ENCODE results near the gene TCEA2.

TCEA2 gene

DNA sequence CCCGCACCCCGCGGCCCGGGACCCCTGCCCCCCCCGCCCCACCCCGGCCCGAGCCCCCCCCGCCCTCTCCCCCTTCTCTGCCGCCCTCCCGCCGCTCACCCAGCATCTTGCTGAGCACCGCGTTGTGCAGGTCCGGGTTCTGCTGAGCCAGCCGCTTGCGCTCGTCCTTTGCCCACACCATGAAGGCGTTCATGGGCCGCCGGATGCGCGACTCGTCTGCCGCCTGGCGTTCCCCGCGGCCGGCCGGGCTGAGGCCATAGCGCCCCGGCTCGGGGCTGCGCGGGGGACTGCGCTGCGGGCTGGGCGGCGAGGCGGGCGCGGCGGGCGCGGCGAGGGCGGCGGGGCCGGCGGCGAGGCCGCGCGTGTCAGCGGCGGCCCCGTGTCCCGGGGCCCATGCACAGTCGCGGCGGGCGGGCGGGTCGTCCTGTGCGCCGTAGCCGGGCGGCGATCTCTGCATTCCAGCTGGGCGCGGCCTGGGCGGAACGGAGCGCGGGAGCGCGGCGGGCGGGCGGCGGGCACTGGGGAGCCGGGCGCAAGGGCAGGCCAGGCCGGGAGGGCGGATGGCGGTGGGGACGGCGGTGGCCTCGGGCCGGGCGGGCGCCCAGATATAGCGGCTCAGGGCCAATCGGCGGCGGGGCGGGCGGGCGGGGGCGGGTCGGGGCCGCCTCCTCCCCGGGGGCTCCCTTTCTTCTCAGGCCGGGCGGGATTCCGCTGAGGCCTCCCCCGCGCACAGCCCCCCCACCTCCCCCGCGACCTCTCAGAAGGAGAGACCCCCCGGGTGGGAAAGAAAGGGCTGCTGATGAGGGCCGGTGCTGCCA lies 13.7 kb upstream of the TCEA2 start, which contains the start of gene SOX18:
SOX18 (minus strand) TSS at position 580 of the 818 bp plus-strand sequence; CDS start at position 457, 123 bp downstream.
- no peak for DNase-seq (ENCODE audit: low spot score)

DNA sequence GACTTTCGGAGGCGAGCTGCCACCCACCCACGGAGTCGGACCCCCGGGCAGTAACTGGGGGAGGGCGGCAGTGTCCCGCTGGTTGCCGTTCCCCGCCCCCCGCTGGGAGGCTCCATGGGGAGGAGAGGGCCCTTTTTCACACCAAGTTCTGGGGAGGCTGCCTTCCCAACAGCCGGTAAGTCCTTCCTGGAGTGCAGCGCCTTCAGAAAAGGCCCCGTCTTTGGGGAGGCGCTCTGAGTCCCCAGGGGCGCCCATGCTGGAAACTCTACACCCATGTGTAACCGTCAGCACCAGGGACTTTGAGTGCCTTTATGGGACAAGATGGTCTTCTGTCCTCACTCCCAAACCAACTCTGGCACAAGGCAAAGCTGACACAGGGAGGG lies 13.1 kb upstream of the TCEA2 start:
- DNase-seq (ENCODE audit: low spot score) = no peak

DNA sequence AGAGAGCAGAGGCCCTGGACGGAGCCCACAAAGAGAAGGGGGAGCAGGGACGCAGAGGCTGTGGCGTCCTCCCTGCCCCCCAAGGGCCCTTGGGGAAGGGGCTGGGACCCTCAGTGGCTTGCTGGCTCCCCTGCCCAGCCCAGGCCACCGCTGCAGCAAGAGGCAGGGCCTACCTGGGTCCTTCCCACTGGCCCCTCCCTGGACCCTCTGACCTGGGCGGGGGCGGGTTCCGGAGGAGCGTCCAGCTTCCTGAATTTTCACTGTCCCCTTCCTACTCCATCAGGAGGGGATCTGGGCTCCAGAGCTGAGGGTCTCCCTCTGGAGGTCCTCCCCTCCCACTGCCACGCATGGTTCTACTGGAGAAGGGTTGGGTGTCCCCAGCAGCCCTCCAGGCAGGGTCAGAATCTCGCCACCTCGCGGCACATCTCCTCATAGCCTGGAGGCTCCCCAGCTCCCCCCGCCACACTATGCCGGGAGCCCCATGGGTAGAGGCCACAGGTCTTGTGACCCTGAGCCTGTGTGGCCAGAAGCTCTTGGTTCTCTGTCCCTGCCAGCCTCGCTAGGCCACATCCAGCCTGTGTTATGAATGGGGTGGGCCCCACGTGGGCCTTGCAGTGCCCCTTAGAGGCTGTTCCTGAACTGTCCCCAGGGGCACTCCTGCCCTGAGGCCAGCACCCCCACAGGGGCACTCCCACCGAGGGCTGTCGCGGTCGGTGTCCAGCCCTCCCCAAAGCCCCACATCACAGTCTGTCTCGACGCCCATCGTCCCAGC lies 12.6 kb upstream of the TCEA2 start:
- no peak for DNase-seq (ENCODE audit: low spot score)

DNA sequence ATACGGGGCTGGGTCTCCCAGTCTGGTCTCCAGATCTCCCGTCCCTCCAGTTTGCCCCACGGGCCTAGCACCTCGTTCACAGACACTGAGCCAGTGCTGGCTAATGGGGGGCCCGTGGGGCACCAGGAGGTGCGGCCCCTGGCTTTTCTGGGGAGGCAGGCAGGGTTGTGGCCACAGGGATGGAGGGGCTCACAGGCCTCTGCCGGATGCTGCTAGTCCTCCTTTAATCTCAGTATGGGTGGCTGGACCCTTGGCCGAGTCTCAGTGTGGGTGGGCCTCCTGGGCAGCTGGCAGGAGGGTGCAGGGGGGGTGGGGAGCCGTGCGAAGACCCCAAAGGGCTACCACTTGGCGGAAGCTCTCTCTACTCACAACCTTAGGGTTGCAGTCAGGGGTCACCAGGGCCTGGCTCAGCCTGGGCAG lies 12.0 kb upstream of the TCEA2 start:
- DNase-seq (ENCODE audit: low spot score) = no peak

DNA sequence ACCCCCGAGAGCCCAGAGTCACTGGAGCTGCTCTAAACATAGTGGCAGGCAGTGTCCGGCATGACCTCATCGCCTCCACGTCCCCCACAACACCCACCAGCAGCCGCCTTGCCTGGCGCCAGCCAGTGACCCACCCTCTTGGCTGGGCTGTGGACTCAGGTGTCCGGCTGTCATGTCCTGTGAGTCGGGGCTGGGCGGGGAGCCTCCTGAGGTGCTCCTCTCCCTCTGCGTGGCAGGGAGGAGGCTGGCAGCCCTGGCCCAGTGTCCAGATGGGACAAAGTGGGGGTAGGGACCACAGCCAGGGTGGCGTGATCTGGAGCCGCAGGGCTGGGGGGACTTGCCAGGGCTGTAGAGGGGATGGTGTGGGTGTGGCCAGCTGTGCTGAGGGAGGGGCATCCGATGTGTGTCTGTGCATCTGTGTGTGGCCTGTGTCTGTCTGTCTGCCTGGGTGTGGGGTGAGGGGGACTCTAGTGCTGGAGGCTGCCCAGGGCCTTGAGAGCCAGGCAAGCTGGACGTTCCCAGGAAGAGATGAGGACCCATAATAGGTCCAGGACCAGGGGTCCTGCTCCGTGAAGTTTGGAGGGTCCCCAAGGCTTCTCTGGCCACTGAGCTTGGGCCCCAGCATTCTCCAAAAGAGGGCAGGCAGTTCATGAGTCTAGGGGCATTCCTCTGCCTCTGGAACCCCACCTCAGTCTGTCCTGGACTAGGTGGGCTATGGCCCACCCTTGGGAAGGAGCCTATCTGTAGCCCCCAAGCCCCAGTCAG lies 11.3 kb upstream of the TCEA2 start:
- DNase-seq (ENCODE audit: low spot score) = no peak

DNA sequence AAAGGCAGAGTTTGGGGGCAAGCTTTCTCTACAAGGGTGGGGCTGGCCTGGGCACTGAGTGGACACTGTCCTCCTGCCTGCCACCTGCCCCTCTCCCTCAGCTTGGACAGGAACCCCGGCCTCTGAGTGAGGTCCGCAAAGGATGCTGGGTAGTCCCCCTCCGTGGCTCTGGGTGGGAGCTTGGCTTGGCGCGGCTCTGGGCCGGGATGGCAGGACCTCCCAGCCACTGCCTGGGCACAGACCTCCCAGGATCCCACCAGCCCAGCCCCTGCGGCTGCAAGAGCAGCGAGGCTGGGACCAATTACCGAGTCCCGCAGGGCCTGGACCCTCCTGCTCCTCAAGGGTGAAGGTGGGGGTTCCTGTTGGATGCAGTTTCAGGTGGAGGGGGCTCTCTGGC lies 10.7 kb upstream of the TCEA2 start:
- DNase-seq (ENCODE audit: low spot score) = no peak

DNA sequence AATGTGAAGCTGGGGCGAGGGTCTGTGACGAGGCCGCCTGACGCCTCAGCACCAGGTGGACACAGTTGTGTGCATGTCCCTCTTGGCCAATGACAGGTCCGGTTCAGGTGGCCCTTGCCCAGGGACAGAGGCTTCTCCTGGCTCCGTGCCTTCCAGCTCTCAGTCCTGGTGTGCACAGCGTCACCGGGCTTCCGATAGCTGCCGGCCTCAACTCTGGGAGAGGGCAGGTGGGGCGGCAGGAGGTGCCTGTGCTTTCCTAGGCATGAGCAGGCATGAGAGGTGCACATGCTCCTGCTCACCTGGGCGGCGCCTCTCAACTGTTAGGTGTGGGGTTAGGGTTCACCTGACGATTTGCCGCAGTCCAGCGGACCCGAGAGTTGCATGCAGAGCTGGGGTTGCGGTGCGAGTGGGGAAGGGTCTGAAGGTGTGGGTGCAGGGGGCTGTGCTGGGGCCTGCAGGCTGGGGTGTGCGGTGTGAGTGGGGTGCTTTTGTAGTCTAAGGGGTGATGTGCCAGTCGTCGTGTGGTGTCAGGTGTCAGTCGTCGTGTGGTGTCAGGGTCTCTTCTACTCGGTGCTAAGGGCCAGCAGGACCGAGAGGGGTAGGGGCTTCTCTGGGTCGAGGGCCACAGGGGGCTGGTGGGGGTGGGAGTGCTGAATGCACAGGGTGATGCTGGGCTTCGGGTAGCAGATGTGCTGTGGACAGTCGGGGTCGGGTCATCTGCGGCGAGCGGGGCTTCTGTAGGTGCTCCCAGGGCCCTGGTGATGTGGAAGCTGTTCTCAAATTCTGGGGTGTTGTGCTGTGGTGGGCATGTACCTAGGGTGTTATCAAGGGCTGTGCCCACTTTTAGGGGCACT lies 9.8 kb upstream of the TCEA2 start:
- no peak for DNase-seq (ENCODE audit: low spot score)

DNA sequence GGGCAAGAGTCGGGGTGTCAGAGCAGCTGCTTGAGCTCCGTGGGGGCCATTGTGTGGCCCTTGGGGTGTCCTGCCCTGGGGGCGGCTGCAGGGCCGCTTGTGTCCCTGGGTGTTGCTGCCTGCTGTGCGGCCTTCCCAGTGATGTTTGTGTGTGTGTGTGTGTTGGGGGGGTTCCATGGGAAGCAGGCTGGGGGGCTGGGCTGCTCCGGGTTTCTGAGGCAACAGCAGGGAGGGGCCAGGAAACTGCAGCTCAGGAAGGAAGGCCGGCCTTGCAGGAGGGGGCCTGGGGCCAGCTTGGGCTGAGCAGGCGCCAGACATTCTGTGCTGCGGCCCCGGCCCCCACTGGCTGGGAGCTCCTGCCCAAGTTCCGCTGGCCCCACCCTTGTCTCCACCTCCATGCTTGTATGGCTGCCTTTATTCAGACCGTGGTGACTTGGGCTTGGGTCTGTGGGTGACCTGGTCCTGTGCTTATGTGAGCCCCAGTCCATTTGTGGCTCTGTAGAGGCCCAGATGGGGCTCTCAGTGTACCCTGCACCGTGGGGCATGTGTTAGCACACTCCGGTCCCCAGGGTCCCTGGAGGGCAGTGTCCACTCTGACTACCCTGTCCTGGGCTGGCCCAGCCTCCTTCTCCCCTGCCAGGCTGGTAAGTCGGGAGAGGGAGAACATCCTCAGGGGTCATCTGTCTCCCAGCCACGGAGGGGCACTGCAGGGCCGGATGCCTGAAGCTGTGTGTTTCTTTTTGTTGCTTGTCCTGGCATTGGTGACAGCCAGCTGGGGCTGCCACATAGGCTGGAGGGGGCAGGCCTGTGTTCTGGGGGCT lies 8.9 kb upstream of the TCEA2 start:
- no peak for DNase-seq (ENCODE audit: low spot score)

DNA sequence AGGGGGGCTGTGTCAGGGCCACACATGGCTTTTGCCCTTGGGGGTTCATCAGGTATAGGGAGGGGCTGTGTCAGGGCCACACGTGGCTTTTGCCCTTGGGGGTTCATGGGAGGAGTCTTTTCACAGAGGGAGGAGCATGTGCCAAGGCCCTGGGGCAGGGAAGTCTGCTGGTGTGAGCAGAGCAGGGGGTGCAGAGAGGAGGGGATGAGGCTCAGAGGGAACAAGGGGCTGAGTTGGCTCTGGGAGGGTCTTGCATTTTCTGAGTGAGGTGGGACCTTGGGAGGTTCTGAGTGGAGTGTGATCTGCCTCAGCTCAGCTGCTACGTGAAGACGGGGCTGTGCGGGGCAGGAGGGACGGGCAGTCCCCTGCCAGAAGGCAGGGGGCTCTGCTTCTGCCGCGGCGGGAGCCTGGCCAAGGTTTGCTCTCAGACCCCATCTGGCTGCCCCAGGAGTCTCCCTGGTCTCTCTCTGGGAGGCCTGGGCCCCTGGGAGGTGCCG lies 7.6 kb upstream of the TCEA2 start:
- no peak for DNase-seq (ENCODE audit: low spot score)

DNA sequence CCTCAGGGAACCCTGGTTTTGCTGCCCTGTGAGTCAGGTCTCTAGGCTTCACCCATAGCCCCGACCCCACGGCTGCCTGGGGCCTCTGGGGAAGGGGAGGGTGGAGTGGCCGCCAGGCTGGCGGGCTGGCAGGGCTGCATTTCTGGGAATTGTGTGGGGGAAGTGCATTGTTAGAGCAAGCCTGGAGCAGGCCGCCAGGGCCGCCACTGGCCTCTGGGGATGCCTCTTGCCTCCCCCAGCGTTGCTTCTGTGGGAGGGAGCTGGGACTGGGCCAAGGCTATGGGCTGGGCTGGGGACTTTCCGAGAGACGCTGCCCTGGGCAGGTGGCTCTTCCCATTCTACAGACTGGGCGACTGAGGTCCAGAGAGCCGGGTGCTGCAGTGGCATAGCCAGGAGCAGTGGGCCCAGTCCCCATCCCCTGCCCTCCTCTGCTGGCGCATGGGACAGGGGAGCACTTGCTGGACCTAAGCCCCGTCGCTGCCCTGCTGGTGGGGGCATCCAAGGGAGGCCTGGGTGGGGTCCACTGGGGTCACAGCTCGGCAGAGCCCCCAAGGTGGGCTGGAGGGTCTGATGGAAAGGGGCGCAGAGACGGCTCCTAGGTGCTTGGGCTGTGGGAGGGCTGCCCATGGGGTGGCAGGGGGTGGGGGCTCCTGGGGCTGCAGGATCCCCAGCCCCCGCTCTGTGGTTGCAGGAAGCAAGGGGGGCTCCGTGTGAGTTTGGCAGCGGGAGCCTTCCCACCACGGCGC lies 6.9 kb upstream of the TCEA2 start:
- DNase-seq (ENCODE audit: low spot score) = no peak

DNA sequence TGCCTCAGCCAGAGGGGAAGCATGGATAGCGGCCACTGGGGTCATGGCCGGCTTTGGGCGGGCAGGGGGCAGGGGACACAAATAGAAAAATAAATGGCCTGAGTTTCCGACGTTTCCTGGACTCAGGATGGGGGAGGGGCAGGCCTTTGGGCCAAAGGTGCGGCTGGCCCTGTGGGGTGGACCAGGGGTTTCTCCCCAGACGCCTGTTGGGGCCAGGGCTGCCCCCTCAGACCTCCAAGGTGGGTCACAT lies 6.4 kb upstream of the TCEA2 start:
- no peak for DNase-seq (ENCODE audit: low spot score)

DNA sequence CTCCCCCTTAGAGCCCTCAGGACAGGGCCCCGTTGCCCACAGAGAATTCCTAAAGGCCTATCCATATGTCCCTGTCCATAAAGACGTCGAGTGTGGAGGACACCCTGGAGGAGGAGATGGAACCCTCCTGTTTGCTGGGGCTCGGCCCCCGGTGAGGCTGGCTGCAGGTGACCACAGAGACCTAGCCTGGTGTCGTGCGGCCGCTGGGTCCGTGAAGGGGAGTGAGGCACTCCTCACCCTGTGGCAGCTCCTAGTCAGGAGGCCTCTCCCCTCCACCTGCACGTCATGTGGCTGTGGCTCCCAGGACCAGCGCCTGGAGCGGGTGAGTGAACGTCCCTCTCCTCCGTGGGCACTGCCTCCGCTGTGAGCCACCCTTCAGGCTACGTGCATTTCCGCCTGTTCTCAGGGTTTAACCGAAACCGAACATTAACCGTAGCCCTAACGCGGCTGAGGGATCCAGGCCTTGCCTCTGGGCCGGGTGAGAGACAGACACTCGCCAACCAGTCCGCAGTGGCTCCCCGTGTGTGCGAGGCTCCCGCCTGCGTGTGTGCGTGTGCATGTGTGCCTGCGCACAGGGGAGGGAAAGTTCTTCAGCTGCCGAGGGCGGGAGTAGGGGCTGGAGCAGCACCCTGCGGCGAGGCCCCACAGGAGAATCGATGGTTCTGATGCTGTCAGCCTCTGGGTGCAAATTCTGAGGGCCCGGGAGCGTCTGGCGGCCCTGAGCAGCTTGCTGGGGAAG lies 5.9 kb upstream of the TCEA2 start:
- DNase-seq (ENCODE audit: low spot score) = no peak

DNA sequence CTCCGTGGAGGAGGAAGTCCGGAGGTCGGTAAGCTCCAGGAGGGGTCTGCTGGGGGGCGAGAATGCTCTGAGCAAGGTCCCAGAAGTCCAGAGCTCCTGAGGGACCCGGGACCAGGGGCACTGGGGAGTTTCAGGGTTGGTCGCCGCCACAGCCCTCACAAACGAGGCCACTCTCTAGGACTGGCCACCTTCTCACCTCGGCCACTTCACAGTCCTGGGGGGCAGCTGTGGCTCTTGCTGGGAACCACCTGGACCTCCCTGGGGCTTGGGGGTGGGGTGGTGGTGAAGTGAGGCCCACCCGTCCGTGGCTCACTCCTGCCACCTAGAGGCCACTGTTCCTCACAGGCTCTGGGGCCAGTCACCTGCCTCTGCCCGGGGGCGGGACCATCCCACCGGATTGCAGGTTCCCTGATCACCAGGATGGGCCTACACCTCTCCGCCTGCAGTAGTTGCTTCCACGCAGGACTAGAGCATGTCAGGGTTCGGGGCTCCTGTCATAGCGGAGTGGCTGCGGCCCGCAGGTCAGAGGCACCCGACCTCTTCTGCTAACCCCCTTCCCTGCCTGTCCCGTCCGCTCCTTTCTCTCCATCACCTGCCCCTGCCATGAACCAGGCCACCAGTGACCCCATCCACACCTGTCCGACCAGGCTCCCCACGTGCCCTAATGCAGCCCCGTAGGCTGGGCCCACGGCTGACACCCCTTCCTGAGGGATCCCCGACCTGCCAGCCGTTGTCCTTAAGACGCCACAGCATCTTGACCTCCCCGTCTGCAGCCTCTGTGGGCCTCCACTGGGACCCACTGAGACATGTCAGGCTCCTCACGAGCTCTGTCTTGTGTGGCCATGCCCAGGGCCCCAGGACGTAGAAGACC lies 5.1 kb upstream of the TCEA2 start:
- DNase-seq (ENCODE audit: low spot score) = peak; percentile 68

DNA sequence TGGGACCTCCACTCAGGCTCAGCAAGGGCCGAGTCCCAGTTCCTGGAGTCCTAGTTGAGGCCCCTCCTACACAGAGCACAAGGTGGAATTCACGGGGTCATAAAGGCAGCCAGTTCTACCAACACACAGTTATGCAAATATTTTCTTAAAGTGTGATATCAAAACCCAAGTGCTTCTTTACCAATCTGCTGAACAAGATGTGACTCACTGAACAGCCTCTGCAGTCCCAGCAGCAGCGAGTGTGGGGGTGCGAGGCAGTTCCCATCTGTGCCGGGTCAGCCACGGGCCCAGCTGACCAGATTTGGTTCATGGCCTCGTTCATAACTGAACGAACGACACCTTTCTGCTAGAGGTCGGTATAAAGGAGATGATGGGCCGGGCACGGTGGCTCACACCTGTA lies 4.5 kb upstream of the TCEA2 start:
- no peak for DNase-seq (ENCODE audit: low spot score)

DNA sequence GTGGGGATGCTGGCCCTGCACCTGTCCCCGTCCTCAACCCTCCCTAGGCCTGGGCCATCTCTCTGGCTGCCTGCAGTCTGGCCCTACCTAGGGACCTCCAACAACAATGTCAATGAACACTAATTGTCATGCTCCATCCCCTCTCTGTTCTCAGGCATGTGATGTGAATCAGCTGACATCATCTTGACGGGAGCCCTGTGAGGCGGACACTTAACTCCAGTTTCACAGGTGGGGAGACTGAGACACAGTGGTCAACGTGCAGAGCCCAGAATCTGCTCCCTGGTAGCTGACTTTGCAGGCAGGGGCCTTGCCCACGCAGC lies 762 bp upstream of the TCEA2 start:
- DNase-seq (ENCODE audit: low spot score) = no peak

DNA sequence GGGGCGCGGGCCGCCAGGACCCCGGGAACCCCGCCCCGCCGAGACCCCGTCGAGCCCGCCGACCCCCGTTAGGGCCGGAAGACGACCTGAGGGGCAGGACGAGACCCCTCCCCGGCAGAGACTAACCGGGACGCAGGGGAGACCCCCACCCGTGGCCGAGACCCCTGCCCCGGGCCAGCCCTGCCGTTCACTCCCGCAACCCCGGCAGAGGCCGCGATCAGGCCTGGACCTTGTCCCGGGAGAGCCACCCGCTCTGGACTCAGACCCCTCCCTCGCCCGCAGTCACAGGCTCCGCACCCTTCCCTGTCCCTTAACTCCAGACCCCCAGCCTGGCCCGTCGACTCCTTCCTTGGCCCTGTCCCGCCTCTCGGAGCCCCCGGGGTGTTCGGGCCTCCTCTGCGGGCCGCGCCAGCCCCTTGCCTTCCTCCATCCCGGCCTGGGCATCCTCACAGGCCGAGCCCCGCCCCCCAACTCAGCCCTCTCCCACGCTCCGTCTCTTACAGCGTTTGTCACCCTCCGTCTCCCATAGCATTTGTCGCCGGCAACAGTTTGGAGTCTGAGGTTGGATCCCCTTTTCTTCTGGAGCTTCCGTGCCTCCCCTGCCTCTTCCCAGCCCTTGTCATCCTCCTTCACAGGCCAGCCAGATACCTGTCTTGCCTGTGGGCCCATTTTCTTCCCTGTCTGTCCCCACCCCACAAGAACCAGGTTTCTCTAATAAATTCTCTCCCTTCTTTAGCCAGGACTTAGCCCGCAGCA lies 569 bp downstream of the TCEA2 start:
- no peak for DNase-seq (ENCODE audit: low spot score)

DNA sequence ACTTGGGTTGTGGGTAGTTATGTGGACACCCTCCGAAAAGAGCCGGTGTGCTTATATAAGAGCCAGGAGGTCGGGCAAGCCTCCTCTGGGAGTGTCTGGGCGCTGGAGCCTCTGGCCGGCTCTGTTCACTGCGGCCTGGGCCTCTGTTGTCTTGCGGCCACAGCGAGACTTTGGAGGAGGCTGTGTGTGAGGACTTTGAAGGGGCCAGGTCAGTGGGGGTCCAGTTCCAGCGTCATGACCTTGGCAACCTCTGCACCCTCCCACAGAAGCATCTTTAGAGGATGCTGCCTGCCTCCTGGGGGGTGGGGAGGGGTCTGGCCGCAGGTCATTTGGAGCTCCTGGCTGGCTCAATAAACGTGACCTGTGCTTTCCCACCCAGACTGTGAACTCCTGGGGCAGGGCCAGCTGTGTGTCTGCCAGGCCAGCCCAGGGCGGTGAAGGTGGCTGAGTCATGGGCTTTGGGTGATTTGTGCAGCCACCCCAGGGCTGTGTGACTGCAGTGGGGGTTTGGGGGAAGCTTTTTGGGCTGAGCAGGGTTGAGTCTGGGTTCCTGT lies 1.2 kb downstream of the TCEA2 start:
- no peak for DNase-seq (ENCODE audit: low spot score)
